Thyroid gland (tissue), 4 donors: ENCODE results near the gene NR1H2.
"Not testable (repeated sequence)": the region's sequence is repeated elsewhere in the genome, so short reads cannot be mapped to it uniquely, and the experiment has no call there.

ENCODE experiments used
- CTCF ChIP-seq, 6 experiments: fragments of 200-600 bp in 3 of 6; fragments of 450-650 bp in 3 of 6; sonication (generic) in 3 of 6; IDR thresholded peaks; one replicate each; pipeline ENCODE4 v1.5.1; 2016 to 2019; ENCODE audit warnings: antibody characterized with exemption in 6 of 6, mild to moderate bottlenecking in 2 of 6, inconsistent platforms in 1 of 6, moderate library complexity in 1 of 6
- POLR2A ChIP-seq, 2 donors: fragments of 450-650 bp; IDR thresholded peaks; one replicate each; pipeline ENCODE4 v1.6.1; 2017; ENCODE audit warnings: antibody characterized with exemption in 2 of 2, mild to moderate bottlenecking in 2 of 2, moderate library complexity in 1 of 2

GRCh38 chr19:50390295-50390694, 14.0 kb downstream of the NR1H2 start:
- not testable (repeated sequence) for TF ChIP-seq CTCF, POLR2A (IDR thresholded peaks at IDR 0.05)
